Esophagus (tissue), 2 donors: Measurements from ENCODE around the gene EEIG1. TPM values are rescaled to one million over a fixed set of nuclear protein-coding genes. Genes with fewer than 3 reads are reported as not detected.
A peak's percentile ranks its signal among the peaks of the same experiment; 100 is the strongest.

ENCODE experiments used
- H3K27ac ChIP-seq, 2 donors: one replicate each; pipeline ENCODE4 v1.5.1; 2013; ENCODE audit warnings: low read depth in 2 of 2, mild to moderate bottlenecking in 2 of 2, inconsistent platforms in 1 of 2, low read length in 1 of 2, moderate library complexity in 1 of 2
- H3K27me3 ChIP-seq, 2 donors: one replicate each; pipeline ENCODE4 v1.6.1; 2013; ENCODE audit warnings: low read length in 2 of 2, control low read depth in 1 of 2, mild to moderate bottlenecking in 1 of 2; ENCODE audit not compliant: insufficient read depth in 2 of 2, control insufficient read depth in 1 of 2
- H3K36me3 ChIP-seq, 2 donors: one replicate each; pipeline ENCODE4 v1.6.1; 2013; ENCODE audit warnings: low read length in 1 of 2; ENCODE audit not compliant: control insufficient read depth in 2 of 2, insufficient read depth in 2 of 2
- H3K4me1 ChIP-seq, 2 donors: one replicate each; pipeline ENCODE4 v1.6.1; 2013; ENCODE audit warnings: low read length in 1 of 2; ENCODE audit not compliant: control insufficient read depth in 2 of 2, insufficient read depth in 2 of 2
- H3K4me3 ChIP-seq, 2 donors: one replicate each; pipeline ENCODE4 v1.5.1; 2013; ENCODE audit warnings: low read length in 2 of 2, mild to moderate bottlenecking in 2 of 2, low read depth in 1 of 2, moderate library complexity in 1 of 2
- H3K9me3 ChIP-seq, 2 donors: one replicate each; pipeline ENCODE4 v1.6.1; 2013; ENCODE audit warnings: mild to moderate bottlenecking in 2 of 2, low read depth in 1 of 2, low read length in 1 of 2, moderate library complexity in 1 of 2; ENCODE audit not compliant: control insufficient read depth in 2 of 2, insufficient read depth in 1 of 2
- WGBS, 2 donors: extraction: QIAGEN DNeasy Blood & Tissue Kit; methylation state at CpG; one replicate each; pipeline ENCODE4 v1.1.7; 2013; 5-methylcytosine and 5-hydroxymethylcytosine counted together
- polyA plus RNA-seq, 2 donors: library from polyadenylated mRNA; stranded (reverse); fragments of 200-250 nt; gene quantifications; one replicate each; pipeline ENCODE4 v1.2.3, GENCODE V29; 2013
- donor health status: healthy with polysubstance abuse.
- donor health status: Bipolar disorder and iron deficiency.

EEIG1 gene
- polyA plus RNA-seq, 2 donors, result 34.3 to 53.1 TPM

- Histone ChIP-seq H3K4me1 (peaks cover 0 to 8% of the 10 kb centered on the region in 2 donors), H3K27me3 (no peaks in the 10 kb centered on the region)
- 69 to 76% methylated on average over 4 of the region's 4 CpGs for WGBS, 2 donors
Measured at GRCh38 chr9:128020692-128021091, 39.9 kb upstream of the EEIG1 start.

GRCh38 chr9:128015696-128016095 is 34.9 kb upstream of the EEIG1 start:
- H3K9me3 ChIP-seq, result no peaks in the 10 kb centered on the region
- WGBS, 2 donors, result 89 to 91% methylated on average over 5 of the region's 5 CpGs

More at GRCh38 chr9:128020692-128021091, 39.9 kb upstream of the EEIG1 start:
- Histone ChIP-seq H3K27ac (no peak overlapping the region), H3K36me3 (no peaks in the 10 kb centered on the region), H3K4me3 (no peak overlapping the region), H3K9me3 (no peaks in the 10 kb centered on the region)

GRCh38 chr9:128011071-128011817 is 30.5 kb upstream of the EEIG1 start:
- Histone ChIP-seq H3K27me3 (no peaks in the 10 kb centered on the region), H3K4me1 (peaks cover 0 to 7% of the 10 kb centered on the region in 2 donors), H3K9me3 (peaks cover 0 to 2% of the 10 kb centered on the region in 2 donors), H3K36me3 (no peaks in the 10 kb centered on the region), H3K4me3 (no peak overlapping the region), H3K27ac (no peak overlapping the region)
- WGBS, 2 donors, result 59 to 65% methylated on average over 12 of the region's 12 CpGs

More at GRCh38 chr9:128015696-128016095, 34.9 kb upstream of the EEIG1 start:
- no peaks in the 10 kb centered on the region for H3K27me3 ChIP-seq
- peaks cover 0 to 3% of the 10 kb centered on the region in 2 donors for H3K4me1 ChIP-seq
- H3K27ac ChIP-seq, result no peak overlapping the region
- no peaks in the 10 kb centered on the region for H3K36me3 ChIP-seq
- no peak overlapping the region for H3K4me3 ChIP-seq

- 94% methylated on average over 9 of the region's 9 CpGs for WGBS, 2 donors
Measured at GRCh38 chr9:128009639-128010038, 28.9 kb upstream of the EEIG1 start.

GRCh38 chr9:128008171-128008570 is 27.4 kb upstream of the EEIG1 start:
- Histone ChIP-seq H3K27me3 (no peaks in the 10 kb centered on the region), H3K4me3 (no peak overlapping the region), H3K4me1 (peaks cover 0 to 7% of the 10 kb centered on the region in 2 donors), H3K36me3 (no peaks in the 10 kb centered on the region), H3K9me3 (peaks cover 0 to 2% of the 10 kb centered on the region in 2 donors), H3K27ac (peak overlapping the region; percentile 79 to 87)
- WGBS, 2 donors, result 86 to 91% methylated on average over 5 of the region's 5 CpGs

More at GRCh38 chr9:128009639-128010038, 28.9 kb upstream of the EEIG1 start:
- no peak overlapping the region for H3K27ac ChIP-seq
- H3K4me3 ChIP-seq, result no peak overlapping the region
- H3K27me3 ChIP-seq, result no peaks in the 10 kb centered on the region
- H3K36me3 ChIP-seq, result no peaks in the 10 kb centered on the region
- peaks cover 0 to 2% of the 10 kb centered on the region in 2 donors for H3K9me3 ChIP-seq
- H3K4me1 ChIP-seq, result peaks cover 0 to 7% of the 10 kb centered on the region in 2 donors

- no peaks in the 10 kb centered on the region for H3K36me3 ChIP-seq
- H3K27me3 ChIP-seq, result no peaks in the 10 kb centered on the region
- 31 to 39% methylated on average over 10 of the region's 10 CpGs for WGBS, 2 donors
- H3K4me3 ChIP-seq, result no peak overlapping the region
- peak overlapping the region; percentile 79 to 87 for H3K27ac ChIP-seq
- H3K9me3 ChIP-seq, result peaks cover 0 to 2% of the 10 kb centered on the region in 2 donors
- H3K4me1 ChIP-seq, result peaks cover 0 to 7% of the 10 kb centered on the region in 2 donors
Measured at GRCh38 chr9:128007566-128008138, 26.9 kb upstream of the EEIG1 start.

- Histone ChIP-seq H3K4me3 (no peak overlapping the region), H3K4me1 (peaks cover 0 to 7% of the 10 kb centered on the region in 2 donors), H3K9me3 (peaks cover 0 to 2% of the 10 kb centered on the region in 2 donors), H3K36me3 (no peaks in the 10 kb centered on the region), H3K27ac (peak overlapping the region; percentile 32 to 49), H3K27me3 (no peaks in the 10 kb centered on the region)
- WGBS, 2 donors, result 64 to 71% methylated on average over 11 of the region's 11 CpGs
Measured at GRCh38 chr9:128006332-128006996, 25.7 kb upstream of the EEIG1 start.

- Histone ChIP-seq H3K4me3 (no peak overlapping the region), H3K27me3 (no peaks in the 10 kb centered on the region), H3K9me3 (peaks cover 0 to 2% of the 10 kb centered on the region in 2 donors), H3K36me3 (no peaks in the 10 kb centered on the region), H3K27ac (no peak overlapping the region), H3K4me1 (peaks cover 0 to 7% of the 10 kb centered on the region in 2 donors)
- WGBS, 2 donors, result 65 to 66% methylated on average over 12 of the region's 12 CpGs
Measured at GRCh38 chr9:128005923-128006322, 25.1 kb upstream of the EEIG1 start.

GRCh38 chr9:128003966-128004604 is 23.3 kb upstream of the EEIG1 start:
- Histone ChIP-seq H3K27me3 (no peaks in the 10 kb centered on the region), H3K27ac (no peak overlapping the region), H3K36me3 (no peaks in the 10 kb centered on the region), H3K4me1 (peaks cover 0 to 7% of the 10 kb centered on the region in 2 donors), H3K9me3 (peaks cover 0 to 2% of the 10 kb centered on the region in 2 donors), H3K4me3 (no peak overlapping the region)
- 87 to 90% methylated on average over 11 of the region's 11 CpGs for WGBS, 2 donors
